Stimulated activated CD4-positive, alpha-beta T cell treated with anti-CD3 and anti-CD28 coated beads, TNF-alpha, amount 100 ng/mL, for 1 hour (primary cell): Measurements from ENCODE around the gene ZC3HAV1L.
"Not testable (repeated sequence)": the region's sequence is repeated elsewhere in the genome, so short reads cannot be mapped to it uniquely, and the experiment has no call there.

Source experiments
- DNase-seq, 3 donors: peaks; one replicate each; pipeline ENCODE4 v3.0.0-alpha.2; 2020; ENCODE audit warnings: low read depth in 3 of 3, low spot score in 1 of 3

Gene ZC3HAV1L

DNA sequence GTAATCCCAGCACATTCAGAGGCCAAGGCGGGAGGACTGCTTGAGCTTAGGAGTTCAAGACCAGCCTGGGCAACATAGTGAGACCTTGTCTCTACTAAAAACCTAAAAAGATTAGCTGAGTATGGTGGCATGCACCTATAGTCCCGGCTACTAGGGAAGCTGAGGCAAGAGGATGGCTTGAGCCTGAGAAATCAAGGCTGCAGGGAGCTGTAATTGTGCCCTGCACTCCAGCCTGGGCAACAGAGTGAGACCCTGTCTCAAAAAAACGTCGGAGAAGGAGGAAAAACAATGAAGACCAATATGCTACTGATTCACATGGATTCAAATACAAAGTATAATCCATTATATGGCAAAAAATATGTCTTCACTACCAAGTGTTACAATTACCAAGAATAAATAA is 13.6 kb downstream of the ZC3HAV1L start:
- DNase-seq: no peak

DNA sequence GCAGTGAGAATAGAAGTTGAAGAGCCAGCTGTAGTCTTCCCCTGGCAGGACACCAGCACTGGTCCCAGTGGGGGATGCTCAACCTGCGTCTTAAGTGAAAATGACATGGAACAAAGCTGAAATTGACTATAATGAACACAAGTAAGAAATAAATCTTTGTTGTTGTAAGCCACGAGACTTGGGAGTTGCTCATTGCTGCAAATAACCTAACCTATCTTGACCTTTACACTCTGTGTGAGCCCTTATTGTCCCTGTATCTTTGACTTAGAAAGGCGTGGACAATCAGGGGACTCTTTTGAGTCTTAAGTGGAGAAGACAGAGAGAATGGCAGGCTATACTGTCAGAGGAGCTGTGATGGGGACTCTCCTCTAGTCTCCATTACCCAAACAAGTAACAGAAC is 16.9 kb downstream of the ZC3HAV1L start:
- DNase-seq: no peak

DNA sequence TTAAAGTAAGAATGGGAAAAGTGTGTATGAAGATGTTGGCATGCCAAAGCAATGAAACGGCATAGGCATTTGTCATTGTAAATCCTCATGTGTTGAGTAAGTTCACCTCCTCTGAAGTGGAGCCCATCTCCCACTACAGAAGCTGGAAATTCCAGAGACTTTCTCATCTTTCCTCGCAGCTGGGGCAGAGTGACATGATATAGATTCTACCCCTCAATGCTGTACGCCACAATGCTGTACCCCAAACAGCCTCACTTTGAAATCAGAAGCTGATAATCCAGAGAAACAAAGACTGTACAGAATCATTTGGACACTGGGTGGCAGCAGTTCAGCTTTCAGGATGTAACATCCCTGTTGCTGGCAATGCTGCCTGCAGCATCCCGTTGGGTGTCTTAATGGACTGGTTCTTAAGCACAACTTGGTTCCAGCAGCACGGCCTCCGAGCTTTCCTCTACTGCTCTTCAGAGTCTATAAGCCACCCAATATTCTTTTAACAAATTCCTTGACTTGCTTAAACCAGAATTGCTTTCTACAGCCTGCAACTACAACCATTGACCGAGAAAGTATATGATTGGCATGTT is 18.8 kb downstream of the ZC3HAV1L start:
- peak in 2 of 3 donors; percentile 10 to 38 for DNase-seq

DNA sequence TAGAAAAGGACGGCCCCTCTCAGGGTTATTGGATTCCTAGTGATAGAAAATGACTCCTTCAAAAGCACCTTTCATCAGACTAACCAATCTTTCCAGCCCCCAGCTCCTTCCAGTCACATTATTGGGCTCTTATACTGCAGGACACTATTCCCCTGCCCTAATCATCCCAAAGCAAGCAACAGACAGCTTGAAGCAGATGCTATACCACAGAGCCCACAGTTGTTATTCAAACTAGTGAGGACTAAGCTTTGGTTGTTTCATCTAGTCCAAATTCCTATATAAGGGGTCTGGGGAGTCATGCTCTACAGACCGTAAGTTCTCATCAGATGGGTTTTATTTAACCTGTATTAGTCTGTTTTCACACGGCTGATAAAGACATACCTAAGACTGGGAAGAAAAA is 24.5 kb downstream of the ZC3HAV1L start:
- no peak for DNase-seq

DNA sequence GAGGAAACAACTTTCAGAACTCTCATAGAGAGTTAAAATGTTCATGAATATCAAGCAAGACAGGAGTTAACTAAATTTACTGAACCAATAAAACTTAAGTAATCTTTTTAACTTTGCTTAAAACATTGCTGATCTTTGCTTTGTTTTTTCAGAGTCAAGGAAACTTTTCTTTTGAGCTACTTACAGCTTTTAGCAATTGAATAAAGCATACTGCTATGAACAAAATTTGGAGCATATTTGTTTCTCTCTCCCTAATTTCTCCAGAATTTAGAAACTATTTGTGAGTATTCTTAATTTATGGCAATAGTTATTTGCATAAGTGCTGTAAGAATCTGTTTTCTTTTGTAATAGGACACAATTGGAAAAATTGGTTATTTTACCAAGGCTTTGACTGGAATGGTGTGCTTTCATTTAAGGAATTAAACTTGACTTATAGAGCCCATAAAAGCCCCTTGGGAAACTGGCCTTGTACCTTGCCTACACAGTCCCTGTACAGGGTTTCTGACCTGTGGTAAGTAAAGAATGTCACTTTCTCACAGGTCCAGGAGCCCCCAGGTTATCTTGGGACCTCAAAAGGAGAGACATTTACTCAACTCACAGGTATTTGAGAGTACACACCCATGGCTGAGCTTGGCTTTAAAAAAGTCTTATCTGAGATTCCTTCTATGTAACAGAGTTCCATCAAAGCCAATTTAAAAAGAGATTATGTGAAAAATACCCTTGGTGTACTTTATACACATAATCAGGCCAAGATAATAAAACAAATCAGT is 31.3 kb downstream of the ZC3HAV1L start:
- DNase-seq: no peak

DNA sequence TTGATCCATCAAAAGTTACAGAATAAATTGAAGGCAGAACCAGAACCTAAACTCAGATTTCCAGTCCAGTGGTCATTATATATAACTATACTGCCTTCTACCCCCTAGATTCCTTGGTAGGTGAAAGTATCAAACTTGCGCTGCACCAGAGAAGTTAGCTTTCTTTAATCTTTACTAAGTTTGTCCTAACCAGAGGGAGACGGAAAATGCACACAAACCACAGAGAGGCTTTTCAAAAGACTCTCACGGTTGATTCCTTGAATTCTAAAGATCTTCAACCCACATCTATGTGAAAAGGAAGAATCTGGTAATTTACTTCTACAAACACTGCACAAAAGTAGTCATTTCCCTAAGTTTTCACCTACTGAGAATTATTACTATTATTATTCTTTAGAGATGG is 36.4 kb downstream of the ZC3HAV1L start:
- DNase-seq: no peak

DNA sequence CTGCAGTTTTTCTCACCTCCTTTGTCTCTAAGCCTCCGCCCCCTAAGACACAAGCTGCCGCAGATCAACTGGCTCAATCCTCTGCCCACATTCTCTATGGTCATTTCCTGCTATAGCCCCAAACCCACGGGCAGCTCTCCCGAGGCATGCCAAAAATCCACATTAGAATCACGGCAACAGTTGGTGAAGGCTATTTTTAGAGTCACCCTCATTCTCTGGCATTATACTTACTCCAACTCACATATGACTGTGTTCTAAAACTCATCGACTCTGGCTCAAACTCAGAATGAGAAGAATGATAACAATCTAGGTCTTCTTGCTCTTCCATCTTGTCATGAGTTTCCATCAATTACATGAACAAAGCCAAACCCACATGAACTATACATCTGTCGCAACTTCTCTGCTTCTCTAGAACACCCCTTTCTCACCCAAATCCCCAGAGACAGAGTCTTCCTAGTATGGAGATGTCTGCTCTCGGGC is 43.8 kb downstream of the ZC3HAV1L start:
- no peak for DNase-seq

DNA sequence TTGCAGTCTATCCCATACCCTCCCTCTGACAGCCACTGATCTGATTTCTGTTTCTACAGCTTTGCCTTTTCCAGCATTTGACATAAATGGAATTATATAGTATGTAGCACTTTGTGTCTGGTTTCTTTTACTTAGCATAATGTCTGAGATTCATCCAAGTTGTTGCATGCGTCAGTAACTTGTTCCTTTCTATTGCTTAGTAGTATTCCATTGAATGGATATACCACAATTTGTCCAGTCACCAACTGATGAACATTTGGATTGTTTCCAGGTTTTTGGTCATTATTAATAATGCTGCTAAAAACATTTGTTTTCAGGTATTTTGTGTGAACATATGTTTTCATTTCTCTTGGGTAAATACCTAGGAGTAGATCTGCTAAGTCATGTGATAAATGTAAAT is 48.2 kb downstream of the ZC3HAV1L start:
- DNase-seq: no peak

DNA sequence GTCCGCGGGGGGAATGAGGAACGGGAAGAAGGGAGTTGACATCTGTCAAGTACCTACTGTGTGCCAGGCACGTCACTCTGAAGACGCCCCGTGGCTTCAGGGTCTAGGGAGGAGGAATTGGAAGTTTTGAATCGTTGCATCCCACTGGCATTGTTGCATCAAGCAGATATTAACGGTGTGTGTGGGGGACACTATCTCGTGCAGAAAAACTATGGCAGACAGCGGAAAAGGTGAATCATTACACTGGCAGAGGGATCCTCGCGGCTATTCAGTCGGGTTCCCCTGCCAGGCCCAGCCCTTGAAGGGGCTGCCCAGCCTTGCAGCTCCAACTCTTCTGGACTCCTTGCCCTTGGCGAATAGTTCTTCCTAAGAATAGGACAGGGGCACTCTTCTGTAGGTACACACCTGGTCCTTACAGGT is 53.6 kb downstream of the ZC3HAV1L start:
- no peak for DNase-seq

DNA sequence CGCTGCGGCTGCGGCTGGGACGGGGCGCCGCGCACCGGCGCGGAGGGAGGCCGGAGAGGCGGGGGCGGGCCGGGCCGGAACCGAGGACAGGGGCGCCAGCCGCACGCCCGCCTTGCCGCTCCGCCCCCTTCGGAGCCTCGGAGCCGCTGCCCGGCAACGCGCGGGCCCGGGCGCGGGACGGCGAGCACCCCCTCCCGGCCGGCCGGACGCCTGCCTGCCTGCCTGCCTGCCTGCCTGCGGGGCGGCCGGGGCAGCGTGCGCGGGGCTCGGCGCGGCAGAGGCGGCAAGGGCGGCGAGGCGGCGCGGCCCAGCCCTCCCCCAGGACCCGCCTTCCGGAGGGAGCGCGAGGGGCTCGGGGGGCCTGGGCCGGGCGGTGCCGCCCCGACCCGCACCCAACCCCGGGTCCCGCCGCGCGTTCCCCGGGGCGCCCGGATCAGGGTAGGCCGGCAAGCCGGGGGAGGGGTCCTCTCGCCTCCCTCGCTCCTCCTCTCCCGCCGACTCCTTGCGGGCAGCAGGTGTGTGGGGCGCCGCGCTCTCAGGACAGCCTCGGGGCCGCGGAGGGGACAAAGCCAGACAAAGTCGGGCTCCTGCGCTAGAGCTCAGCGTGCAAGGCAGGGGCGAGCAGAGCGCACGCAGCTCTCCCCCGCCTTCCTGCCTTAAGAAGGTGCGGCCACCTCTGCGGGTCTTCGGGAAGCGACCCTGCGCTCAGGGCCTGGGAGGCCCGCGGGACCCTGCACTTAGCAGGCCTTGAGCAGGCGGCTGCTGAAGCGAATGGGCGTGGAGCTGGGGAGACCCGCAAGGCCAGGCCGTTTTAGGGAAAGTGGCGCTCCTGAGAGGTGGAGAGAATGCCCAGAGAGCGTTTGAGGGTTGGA is 54.3 kb downstream of the ZC3HAV1L start, which contains the start of gene KIAA1549:
Gene KIAA1549, minus strand, starts transcription at position 58 of the 872 bp plus-strand sequence. CDS start 120 bp downstream, outside the sequence.
- peak in 2 of 3 donors; percentile 21 to 37 for DNase-seq

DNA sequence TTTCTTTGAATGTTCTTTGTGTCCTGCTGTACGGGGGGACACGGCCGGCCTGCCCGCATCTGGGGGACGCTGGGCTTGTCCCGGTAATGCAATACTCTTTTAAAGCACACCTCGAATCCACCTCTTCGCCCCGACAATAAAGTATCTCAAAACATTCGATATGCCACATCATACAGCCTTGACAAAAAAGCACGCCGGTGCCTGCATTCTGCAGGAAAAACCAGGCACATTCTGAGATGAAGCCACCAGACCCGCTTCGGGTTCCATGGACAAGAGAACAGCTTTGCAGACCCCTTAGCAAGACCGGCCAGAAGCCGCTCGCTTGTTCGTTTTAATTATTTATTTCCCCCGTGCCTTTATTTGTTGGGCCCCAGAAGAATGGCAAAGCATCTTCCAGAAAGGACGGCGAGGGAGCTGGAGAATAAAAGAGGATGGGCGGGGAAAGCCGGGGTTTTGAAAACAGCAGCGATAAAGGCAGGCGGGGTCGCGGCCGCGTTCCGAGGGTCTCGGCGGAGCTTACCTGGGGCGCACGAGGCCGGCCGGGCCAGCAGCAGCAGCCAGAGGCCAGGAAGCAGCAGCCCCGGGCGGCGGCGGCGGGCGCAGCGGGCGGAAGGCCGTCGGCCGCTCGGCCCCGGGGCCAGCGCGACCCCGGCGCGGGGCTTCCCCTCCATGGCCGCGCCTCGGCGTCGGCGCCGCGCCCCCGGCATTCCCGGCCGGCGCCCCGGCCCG is 55.1 kb downstream of the ZC3HAV1L start:
- DNase-seq: no peak

DNA sequence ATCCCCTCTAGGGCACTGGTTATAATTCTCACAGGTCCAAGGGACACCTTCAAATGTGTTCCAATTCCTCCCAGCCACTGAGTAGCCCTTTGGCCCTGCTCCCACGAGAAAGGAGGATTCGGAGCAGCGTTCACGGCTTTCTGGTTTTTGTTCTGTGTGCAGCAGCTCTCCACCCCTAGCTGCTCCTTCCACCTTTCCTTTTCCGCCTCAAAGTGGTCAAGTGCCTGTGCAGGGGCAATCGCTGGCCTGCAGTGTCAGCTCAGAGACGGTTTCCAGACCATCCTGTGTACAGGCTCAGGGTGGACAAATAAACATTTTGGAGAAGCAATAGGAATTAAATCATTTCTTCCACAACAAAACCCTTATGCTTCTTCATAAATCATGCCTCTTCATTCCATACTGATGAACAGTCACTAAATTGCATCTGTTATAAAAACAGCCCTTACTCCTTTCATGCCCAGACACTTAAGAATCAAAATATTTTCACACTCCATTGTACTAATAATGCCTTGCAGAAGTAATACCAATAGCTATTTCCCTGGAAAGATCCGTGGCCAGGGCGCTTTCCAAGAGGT is 55.8 kb downstream of the ZC3HAV1L start:
- no peak for DNase-seq

DNA sequence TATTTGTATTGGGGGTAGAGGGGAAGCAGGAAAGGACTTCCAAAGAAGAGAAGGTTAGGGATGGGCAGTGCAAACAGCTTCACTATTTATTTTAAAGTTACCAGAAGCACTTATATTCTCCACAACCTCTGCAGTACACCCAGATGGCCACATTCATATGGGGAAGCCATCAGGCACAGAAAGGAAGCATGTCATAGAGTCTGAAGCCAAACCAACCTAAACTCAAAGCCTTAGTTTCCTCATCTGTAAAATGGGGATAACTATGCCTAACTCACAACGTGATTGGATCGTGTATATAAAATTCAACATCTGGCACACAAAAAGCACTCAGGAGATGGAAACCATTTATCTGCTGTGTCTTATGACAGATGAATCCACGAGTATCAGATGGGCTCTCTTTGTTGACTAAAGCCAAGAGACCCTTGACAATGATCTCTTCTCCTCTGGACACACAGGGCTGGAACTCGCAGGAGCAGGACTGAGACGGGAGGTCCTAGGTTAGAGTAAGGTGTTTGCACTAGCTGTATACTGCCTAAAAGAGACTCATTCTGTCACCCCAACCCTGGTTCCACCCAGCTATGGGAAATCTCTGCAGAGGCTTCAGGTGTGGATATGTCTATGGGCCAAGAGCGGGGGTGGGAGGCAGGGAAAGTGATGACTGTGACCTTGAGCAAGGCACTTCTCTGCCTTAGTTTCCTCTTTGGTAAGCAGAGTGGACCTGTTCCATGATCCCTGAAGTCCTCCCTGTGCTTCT is 56.4 kb downstream of the ZC3HAV1L start:
- DNase-seq: no peak

DNA sequence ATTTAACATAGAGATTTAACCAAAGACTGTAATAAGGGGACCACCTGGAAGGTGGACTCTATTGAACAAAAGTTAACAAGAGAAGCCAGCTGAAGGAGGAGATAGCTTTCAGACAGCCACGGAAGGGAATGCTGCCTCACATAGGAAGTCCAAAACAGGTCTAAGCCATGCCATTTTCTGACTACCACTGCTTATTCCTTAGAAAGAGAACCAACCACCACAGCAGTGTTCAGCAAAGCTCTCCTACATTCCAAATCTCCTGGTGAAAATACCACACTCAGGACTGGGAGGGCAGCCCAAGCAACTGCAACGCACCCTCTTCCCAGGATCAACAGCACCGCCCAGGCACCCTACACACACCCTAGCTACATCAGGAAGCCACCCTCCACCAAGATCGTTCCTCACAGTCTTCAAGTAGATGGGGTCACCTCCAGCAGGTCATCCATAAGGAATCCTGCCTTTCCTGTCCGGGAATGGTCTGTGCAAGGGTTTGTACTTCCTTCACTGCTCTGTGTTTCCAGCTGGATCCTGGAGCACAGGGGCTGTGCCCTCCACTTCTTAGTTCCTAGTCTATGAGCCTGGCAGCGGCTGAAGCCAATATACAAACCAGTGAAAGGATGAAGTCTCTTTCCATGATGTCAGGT is 57.2 kb downstream of the ZC3HAV1L start:
- DNase-seq: no peak

DNA sequence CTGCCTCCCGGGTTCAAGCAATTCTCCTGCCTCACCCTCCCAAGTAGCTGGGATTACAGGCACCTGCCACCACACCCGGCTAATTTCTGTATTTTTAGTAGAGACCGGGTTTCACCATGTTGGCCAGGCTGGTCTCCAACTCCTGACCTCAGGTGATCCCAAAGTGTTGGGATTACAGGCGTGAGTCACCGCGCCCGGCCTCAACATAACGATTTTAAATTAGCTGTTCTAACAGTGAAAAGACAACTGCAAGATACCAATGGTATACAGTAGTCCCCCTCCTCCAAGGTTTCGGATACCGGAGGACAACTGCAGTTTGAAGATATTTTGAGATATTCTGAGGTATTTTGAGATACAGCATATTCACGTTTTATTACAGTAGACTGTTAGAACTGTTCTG is 59.7 kb downstream of the ZC3HAV1L start:
- DNase-seq: not testable (repeated sequence)
